GM18505 (cell line): ENCODE data around the gene L1TD1.
"Not testable (repeated sequence)": the region's sequence is repeated elsewhere in the genome, so short reads cannot be mapped to it uniquely, and the experiment has no call there.

Experiments
- ATAC-seq: cut with Tn5 transposase; IDR thresholded peaks from one replicate; pipeline ENCODE4 v1.9.1; 2021; ENCODE audit not compliant: unreplicated experiment
- POLR2A ChIP-seq: IDR thresholded peaks from 4 replicates; pipeline ENCODE4 v1.6.1; 2011; ENCODE audit warnings: borderline replicate concordance; ENCODE audit not compliant: insufficient read depth, insufficient read length; ENCODE audit errors: extremely low read depth

L1TD1 gene

GRCh38 chr1:62194651-62195544 lies at the start of gene L1TD1:
Gene L1TD1 (plus strand): TSS chr1:62194849. CDS start chr1:62206629, 11,780 bp downstream.
- TF ChIP-seq POLR2A, result no peak
- no peak for ATAC-seq

- ATAC-seq, result no peak
- no peak for TF ChIP-seq POLR2A
These were observed 34.7 kb upstream of the L1TD1 start for GRCh38 chr1:62159940-62160348.

GRCh38 chr1:62161711-62162110 lies 32.9 kb upstream of the L1TD1 start:
- ATAC-seq, result no peak
- no peak for TF ChIP-seq POLR2A

- ATAC-seq, result not testable (repeated sequence)
These were observed 24.3 kb upstream of the L1TD1 start for GRCh38 chr1:62170380-62170779.

- no peak for ATAC-seq
- no peak for TF ChIP-seq POLR2A
These were observed 19.0 kb upstream of the L1TD1 start for GRCh38 chr1:62175568-62176179.

- ATAC-seq, result no peak
- no peak for TF ChIP-seq POLR2A
These were observed 17.9 kb upstream of the L1TD1 start for GRCh38 chr1:62176597-62177312.

GRCh38 chr1:62177621-62178020 lies 17.0 kb upstream of the L1TD1 start:
- TF ChIP-seq POLR2A, result no peak
- no peak for ATAC-seq

GRCh38 chr1:62178372-62178771 lies 16.3 kb upstream of the L1TD1 start:
- ATAC-seq, result no peak
- no peak for TF ChIP-seq POLR2A

GRCh38 chr1:62180054-62180453 lies 14.6 kb upstream of the L1TD1 start:
- not testable (repeated sequence) for ATAC-seq

- TF ChIP-seq POLR2A, result no peak
- ATAC-seq, result no peak
These were observed 14.0 kb upstream of the L1TD1 start for GRCh38 chr1:62180639-62181038.

GRCh38 chr1:62181532-62181931 lies 13.1 kb upstream of the L1TD1 start:
- ATAC-seq, result no peak
- TF ChIP-seq POLR2A, result no peak

GRCh38 chr1:62182157-62182556 lies 12.5 kb upstream of the L1TD1 start:
- not testable (repeated sequence) for ATAC-seq

- not testable (repeated sequence) for ATAC-seq
These were observed 11.3 kb upstream of the L1TD1 start for GRCh38 chr1:62183164-62184020.
